GM06990 (cell line): ENCODE measurements around the gene AP4M1.
A peak's percentile ranks its signal among the peaks of the same experiment; 100 is the strongest.

Experiments
- DNase-seq: peaks from one replicate; pipeline ENCODE4 v3.0.0-alpha.2; 2011; ENCODE audit not compliant: insufficient read length; ENCODE audit errors: extremely low read depth
- H3K27me3 ChIP-seq: replicated peaks from 2 replicates; pipeline ENCODE4 v1.6.0; 2011; ENCODE audit warnings: low read length; ENCODE audit not compliant: control insufficient read depth, insufficient read depth
- H3K36me3 ChIP-seq: 2 replicates; pipeline ENCODE4 v1.5.1; 2011; ENCODE audit warnings: low read length; ENCODE audit not compliant: control insufficient read depth, insufficient read depth
- H3K4me3 ChIP-seq: replicated peaks from 2 replicates; pipeline ENCODE4 v1.5.1; 2011; ENCODE audit warnings: low read depth, mild to moderate bottlenecking, control low read depth, low read length
- TF ChIP-seq, protein P1 (sequence below): IDR thresholded peaks from 2 replicates; pipeline ENCODE4 v1.5.1; 2011; ENCODE audit warnings: low read length, control low read depth, mild to moderate bottlenecking, inconsistent platforms; ENCODE audit not compliant: insufficient read depth, poor library complexity, severe bottlenecking

The AP4M1 gene

DNA sequence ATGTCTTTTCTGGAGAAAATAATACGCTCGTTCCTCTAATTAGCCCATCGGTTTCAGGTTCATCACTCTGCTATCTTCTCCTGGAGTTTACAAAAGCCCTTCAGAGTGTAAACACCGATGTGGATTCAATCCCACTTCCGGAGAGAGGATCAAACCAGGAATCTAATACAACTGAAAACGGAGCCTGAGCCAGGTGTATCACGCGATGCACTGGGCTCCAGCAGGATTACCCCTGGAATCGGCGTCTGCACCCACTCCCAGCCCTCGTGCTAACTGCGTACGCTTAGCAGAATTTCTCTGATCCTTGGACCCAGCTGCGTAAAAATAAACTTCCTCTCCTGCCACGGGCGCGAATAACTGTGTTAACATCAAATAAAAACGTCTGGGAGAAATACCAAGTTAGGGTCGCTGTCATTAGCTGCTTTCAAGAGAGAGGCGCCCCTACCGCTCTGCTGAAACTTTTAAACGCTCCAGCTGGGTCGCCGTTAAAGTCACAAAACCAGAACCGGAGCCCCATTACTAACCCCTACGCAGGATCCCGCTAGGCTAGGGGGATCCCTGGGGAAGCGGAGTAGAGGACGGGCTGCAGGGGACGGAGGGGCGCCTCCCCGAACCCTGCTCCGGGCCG, 20.4 kb upstream of the AP4M1 start:
- TF ChIP-seq, protein P1, sequence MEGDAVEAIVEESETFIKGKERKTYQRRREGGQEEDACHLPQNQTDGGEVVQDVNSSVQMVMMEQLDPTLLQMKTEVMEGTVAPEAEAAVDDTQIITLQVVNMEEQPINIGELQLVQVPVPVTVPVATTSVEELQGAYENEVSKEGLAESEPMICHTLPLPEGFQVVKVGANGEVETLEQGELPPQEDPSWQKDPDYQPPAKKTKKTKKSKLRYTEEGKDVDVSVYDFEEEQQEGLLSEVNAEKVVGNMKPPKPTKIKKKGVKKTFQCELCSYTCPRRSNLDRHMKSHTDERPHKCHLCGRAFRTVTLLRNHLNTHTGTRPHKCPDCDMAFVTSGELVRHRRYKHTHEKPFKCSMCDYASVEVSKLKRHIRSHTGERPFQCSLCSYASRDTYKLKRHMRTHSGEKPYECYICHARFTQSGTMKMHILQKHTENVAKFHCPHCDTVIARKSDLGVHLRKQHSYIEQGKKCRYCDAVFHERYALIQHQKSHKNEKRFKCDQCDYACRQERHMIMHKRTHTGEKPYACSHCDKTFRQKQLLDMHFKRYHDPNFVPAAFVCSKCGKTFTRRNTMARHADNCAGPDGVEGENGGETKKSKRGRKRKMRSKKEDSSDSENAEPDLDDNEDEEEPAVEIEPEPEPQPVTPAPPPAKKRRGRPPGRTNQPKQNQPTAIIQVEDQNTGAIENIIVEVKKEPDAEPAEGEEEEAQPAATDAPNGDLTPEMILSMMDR = no peak
- Histone ChIP-seq H3K27me3 (no peaks in the 10 kb centered on the region), H3K36me3 (peaks cover 8% of the 10 kb centered on the region), H3K4me3 (peak overlapping the region; percentile 93)
- DNase-seq = no peak

DNA sequence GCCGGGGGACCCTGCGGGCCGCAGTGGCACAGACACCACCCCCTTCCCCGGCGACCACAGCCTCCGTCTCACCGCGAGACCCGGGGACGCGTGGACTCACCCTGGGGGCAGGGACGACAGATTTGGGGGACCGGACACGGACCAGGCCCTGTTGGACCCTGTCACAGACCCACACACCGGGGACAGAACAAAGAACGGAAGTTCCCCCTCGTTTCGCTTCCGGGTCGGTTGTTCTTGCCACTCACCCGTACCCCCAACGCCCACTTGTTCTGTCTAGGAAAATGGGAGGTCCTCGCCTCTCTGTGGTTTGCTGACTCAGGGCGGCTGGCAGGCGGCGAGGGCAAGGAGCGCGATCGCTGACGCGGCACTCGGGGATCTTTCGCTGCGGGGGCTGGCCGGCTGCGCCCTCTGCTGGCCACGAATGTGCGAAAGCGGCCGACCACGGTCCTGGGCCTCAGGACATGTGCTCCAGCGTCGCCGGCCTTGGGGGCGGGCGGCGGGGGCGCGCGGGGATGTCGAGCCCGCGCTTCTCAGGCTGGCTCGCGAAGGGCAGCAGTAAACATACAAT, 19.8 kb upstream of the AP4M1 start, which contains the start of gene ZNF3:
ZNF3 (minus strand) TSS at position 189 of the 568 bp plus-strand sequence. CDS start 4,366 bp downstream, outside the sequence.
- peaks cover 8% of the 10 kb centered on the region for H3K36me3 ChIP-seq
- peak within 1 kb of the TSS; percentile 93 for H3K4me3 ChIP-seq
- TF ChIP-seq, protein P1 = peak; percentile 87
- peak; percentile 99 for DNase-seq
- no peaks in the 10 kb centered on the region for H3K27me3 ChIP-seq

GRCh38 chr7:100082978-100083377, 18.5 kb upstream of the AP4M1 start:
- Histone ChIP-seq H3K4me3 (no peak overlapping the region), H3K27me3 (no peaks in the 10 kb centered on the region), H3K36me3 (peaks cover 4% of the 10 kb centered on the region)
- TF ChIP-seq, protein P1 = no peak
- DNase-seq = no peak

DNA sequence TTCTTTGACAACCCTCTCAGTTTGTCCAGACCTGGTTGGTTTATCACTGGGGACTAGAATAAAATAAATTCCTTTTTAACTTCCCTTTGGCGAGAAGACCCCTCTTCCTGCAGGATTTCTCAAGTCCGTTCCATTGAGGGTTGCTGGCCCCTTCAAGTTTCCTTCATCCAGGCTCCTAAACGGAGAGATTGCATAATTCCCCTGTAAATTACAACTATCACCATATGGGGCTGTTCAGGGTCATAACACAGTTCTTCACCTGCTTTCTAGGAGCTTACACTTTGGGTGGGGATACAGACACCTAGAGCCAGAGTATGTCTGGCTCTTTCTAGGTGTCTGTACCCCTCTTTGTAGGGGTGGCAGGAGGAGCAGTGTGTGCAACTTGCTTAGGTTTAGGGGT, 15.9 kb upstream of the AP4M1 start:
- TF ChIP-seq, protein P1 = no peak
- Histone ChIP-seq H3K36me3 (peaks cover 2% of the 10 kb centered on the region; the same call in 1 of the 2 replicates), H3K4me3 (no peak overlapping the region), H3K27me3 (no peaks in the 10 kb centered on the region)
- DNase-seq = no peak

DNA sequence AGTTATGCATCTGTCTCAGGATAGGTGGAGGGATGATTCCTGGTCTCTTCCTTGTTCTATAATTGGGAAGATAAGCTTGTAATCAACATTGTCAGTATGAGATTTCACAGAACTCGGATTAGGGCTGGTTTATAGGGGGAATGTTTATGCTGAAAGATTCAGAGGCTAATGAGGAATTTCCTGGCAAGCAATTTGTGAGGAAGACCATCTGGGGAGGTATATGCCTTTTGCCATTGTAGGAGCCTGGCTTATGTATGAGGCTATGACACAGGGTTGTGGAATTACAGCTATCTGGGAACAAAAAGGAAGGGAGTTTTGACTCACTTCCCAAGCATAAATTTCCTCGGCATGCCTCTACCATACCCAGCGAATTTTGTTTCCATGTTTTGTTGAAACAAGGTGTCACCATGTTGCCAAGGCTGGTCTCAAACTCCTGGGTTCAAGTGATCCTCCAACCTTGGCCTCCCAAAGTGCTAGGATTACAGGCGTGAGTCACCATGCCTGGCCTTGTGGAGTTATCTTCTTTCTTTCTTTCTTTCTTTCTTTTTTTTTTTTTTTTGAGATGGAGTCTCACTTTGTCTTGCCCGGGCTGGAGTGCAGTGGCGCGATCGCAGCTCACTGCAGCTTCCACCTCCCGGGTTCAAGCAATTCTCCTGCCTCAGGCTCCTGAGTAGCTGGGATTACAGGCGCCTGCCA, 14.2 kb upstream of the AP4M1 start:
- Histone ChIP-seq H3K4me3 (no peak overlapping the region), H3K27me3 (no peaks in the 10 kb centered on the region), H3K36me3 (peaks cover 17% of the 10 kb centered on the region)
- TF ChIP-seq, protein P1 = no peak
- DNase-seq = no peak
